ENCODE data around the gene CSAD. TPM values are rescaled to one million over a fixed set of nuclear protein-coding genes. Genes with fewer than 3 reads are reported as not detected.

CSAD gene
- total RNA-seq, 4 donors from 2014 or later, result 4.1 to 67.6 (median 42.6) TPM

GRCh38 chr12:53193040-53193439 lies 12.3 kb upstream of the CSAD start:
- peaks cover 0 to 6% of the 10 kb centered on the region in 2 donors for H3K4me1 ChIP-seq
- H3K9me3 ChIP-seq, result no peaks in the 10 kb centered on the region
- no peak for DNase-seq
- intact Hi-C loops (cut with DNase I; ENCODE audit: low total_unique reads), result loop anchor here (10.0 kb wide), 1 partner anchor 128 kb away; no protein-coding TSS in a partner anchor
- H3K4me3 ChIP-seq, result no peak overlapping the region
- H3K27ac ChIP-seq, result no peak overlapping the region
- H3K36me3 ChIP-seq, result no peaks in the 10 kb centered on the region
- no peaks in the 10 kb centered on the region for H3K27me3 ChIP-seq
- TF ChIP-seq, protein P1, sequence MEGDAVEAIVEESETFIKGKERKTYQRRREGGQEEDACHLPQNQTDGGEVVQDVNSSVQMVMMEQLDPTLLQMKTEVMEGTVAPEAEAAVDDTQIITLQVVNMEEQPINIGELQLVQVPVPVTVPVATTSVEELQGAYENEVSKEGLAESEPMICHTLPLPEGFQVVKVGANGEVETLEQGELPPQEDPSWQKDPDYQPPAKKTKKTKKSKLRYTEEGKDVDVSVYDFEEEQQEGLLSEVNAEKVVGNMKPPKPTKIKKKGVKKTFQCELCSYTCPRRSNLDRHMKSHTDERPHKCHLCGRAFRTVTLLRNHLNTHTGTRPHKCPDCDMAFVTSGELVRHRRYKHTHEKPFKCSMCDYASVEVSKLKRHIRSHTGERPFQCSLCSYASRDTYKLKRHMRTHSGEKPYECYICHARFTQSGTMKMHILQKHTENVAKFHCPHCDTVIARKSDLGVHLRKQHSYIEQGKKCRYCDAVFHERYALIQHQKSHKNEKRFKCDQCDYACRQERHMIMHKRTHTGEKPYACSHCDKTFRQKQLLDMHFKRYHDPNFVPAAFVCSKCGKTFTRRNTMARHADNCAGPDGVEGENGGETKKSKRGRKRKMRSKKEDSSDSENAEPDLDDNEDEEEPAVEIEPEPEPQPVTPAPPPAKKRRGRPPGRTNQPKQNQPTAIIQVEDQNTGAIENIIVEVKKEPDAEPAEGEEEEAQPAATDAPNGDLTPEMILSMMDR (IDR thresholded peaks at IDR 0.05), result no peak
- no peak for TF ChIP-seq POLR2A (IDR thresholded peaks at IDR 0.05)

GRCh38 chr12:53192531-53193021 lies 11.9 kb upstream of the CSAD start:
- Histone ChIP-seq H3K27me3 (no peaks in the 10 kb centered on the region), H3K9me3 (no peaks in the 10 kb centered on the region), H3K36me3 (no peaks in the 10 kb centered on the region), H3K4me3 (no peak overlapping the region), H3K4me1 (peaks cover 0 to 3% of the 10 kb centered on the region in 2 donors), H3K27ac (no peak overlapping the region)
- TF ChIP-seq, protein P1 (IDR thresholded peaks at IDR 0.05), result no peak
- TF ChIP-seq POLR2A (IDR thresholded peaks at IDR 0.05), result no peak
- DNase-seq, result no peak
- intact Hi-C loops (cut with DNase I; ENCODE audit: low total_unique reads), result loop anchor here (10.0 kb wide), 1 partner anchor 128 kb away; no protein-coding TSS in a partner anchor

- no peaks in the 10 kb centered on the region for H3K36me3 ChIP-seq
- H3K4me3 ChIP-seq, result no peak overlapping the region
- no peak for DNase-seq
- H3K4me1 ChIP-seq, result no peaks in the 10 kb centered on the region
- no peaks in the 10 kb centered on the region for H3K27me3 ChIP-seq
- intact Hi-C loops (cut with DNase I; ENCODE audit: low total_unique reads), result loop anchor here (10.0 kb wide), 1 partner anchor 127 kb away; no protein-coding TSS in a partner anchor
- TF ChIP-seq, protein P1 (IDR thresholded peaks at IDR 0.05), result no peak
- no peak for TF ChIP-seq POLR2A (IDR thresholded peaks at IDR 0.05)
- H3K27ac ChIP-seq, result no peak overlapping the region
- no peaks in the 10 kb centered on the region for H3K9me3 ChIP-seq
These were observed 11.3 kb upstream of the CSAD start for GRCh38 chr12:53191885-53192530.

DNA sequence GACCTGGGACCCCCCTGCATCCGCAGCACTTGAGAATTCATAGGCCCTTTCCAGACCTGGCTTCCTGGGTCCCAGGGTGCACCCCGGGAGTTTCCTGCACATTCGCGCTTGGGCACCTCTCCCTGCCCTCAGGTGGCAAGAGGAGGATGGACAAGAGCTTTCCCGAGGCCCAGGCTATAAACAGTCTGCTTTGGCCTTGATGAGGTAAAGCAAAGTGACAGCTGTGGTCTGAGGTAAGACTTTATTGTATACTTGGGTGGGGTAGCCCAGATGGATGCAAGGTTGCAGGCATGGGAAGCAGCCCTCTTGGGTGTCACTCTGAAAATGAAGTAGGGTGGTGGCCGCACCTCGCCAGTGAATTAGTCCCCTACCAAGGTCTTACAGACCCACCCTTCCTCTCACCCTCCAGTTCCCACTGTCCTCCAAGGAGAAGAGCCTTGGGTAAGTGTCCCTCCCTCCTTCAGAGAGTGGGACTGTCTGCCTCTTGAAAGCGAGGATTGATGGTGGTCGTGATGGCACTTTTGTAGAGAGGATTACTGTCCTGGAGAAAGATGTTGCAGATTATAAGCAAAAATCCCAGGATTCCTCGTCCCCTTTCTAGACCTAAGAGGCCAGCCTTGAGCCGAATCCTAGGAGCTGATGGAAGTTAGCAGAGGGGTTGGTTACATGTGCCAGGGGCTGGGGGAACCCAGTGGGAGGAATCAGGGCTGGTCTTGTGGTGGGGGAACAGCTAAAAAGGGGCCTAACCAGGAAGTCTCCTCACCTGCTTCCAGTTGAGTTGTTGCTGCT lies 10.6 kb upstream of the CSAD start:
- no peak for TF ChIP-seq POLR2A (IDR thresholded peaks at IDR 0.05)
- TF ChIP-seq, protein P1 (IDR thresholded peaks at IDR 0.05), result no peak
- Histone ChIP-seq H3K27ac (no peak overlapping the region), H3K4me3 (no peak overlapping the region), H3K27me3 (no peaks in the 10 kb centered on the region), H3K36me3 (no peaks in the 10 kb centered on the region), H3K4me1 (no peaks in the 10 kb centered on the region), H3K9me3 (no peaks in the 10 kb centered on the region)
- intact Hi-C loops (cut with DNase I; ENCODE audit: low total_unique reads), result loop anchor here (10.0 kb wide), 1 partner anchor 126 kb away; no protein-coding TSS in a partner anchor
- no peak for DNase-seq

Data from uterus (tissue), 4 donors.